Endothelial cell (in vitro differentiated cells): ENCODE measurements around the gene SLC39A7. TPM values are rescaled to one million over a fixed set of nuclear protein-coding genes. Genes with fewer than 3 reads are reported as not detected.

Source experiments
- DNase-seq: peaks from one replicate; pipeline ENCODE4 v3.0.0; 2021; ENCODE audit warnings: low spot score
- H3K27ac Mint-ChIP-seq: one replicate; pipeline ENCODE4 v1.8.0; 2021; ENCODE audit warnings: mixed read lengths, inconsistent platforms; ENCODE audit not compliant: unreplicated experiment
- H3K27me3 Mint-ChIP-seq: one replicate; pipeline ENCODE4 v1.8.0; 2021; ENCODE audit warnings: mild to moderate bottlenecking, moderate library complexity, mixed read lengths, inconsistent platforms; ENCODE audit not compliant: unreplicated experiment
- H3K36me3 Mint-ChIP-seq: one replicate; pipeline ENCODE4 v1.8.0; 2021; ENCODE audit warnings: mild to moderate bottlenecking, low read depth, mixed read lengths, inconsistent platforms; ENCODE audit not compliant: unreplicated experiment
- H3K4me1 Mint-ChIP-seq: one replicate; pipeline ENCODE4 v1.8.0; 2021; ENCODE audit warnings: mild to moderate bottlenecking, mixed read lengths, inconsistent platforms; ENCODE audit not compliant: unreplicated experiment
- H3K4me3 Mint-ChIP-seq: one replicate; pipeline ENCODE4 v1.8.0; 2021; ENCODE audit warnings: mild to moderate bottlenecking, mixed read lengths, inconsistent platforms; ENCODE audit not compliant: unreplicated experiment
- H3K9me3 Mint-ChIP-seq: one replicate; pipeline ENCODE4 v1.8.0; 2021; ENCODE audit warnings: mixed read lengths, inconsistent platforms; ENCODE audit not compliant: unreplicated experiment
- total RNA-seq: library from RNA; stranded (reverse); fragmentation: NEBNext Ultra II Directional; extraction: Animal tissue kit (Norgen Biotek cat#: 25700); gene quantifications from one replicate; pipeline ENCODE4 v1.2.1, GENCODE V29; 2021; ENCODE audit not compliant: unreplicated experiment
- TF ChIP-seq, protein P1 (sequence below): fragments of 200-600 bp; sonication (generic); IDR thresholded peaks from one replicate; pipeline ENCODE4 v1.5.0; 2021; ENCODE audit warnings: antibody characterized with exemption; ENCODE audit not compliant: unreplicated experiment

The SLC39A7 gene
- total RNA-seq, 1 donor from 2014 or later: 108 TPM

DNA sequence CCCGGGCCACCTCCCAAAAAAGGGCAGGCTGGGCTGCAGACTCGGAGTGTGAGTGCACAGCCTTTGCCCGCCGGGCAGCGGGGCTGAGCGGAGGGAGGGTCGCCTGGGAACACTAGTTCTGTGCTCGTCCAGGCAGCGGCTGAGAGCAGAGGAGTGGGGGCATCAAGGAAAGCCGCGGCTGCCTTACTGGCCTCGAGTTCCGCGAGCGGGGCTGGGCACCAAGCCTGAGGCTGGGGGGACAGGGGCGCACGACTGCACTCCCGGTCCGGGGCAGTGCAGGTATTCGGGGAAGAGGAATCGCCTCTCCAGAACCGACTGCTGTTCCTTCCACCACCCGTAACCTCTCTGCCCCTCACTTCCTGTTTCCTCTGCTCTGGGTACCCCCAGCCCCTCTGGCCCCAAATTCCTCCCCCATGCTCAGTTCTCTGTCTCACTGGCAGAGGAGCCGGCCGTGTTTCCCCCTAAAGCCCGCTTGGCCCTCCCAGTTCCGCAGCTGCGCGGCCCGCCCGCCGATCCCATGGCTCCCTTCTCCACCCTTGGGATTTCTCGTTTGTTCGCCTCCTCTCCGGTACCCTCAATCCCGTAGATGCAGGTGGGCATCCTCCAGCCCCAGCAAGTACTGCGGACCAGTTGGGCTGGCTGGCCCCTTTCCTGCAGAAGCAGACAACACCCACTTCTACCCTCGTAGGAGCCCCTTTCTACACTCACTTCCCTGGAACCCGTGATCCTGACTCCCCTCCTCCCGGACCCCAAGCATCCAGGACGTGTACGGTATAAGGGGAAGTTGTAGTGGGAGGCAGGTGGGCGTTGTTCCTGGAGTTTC lies 12.7 kb downstream of the SLC39A7 start:
- no peak for DNase-seq
- Mint-ChIP-seq H3K4me1 (peaks cover 18% of the 10 kb centered on the region), H3K4me3 (peak overlapping the region; percentile 92), H3K9me3 (no peaks in the 10 kb centered on the region), H3K36me3 (peaks cover 28% of the 10 kb centered on the region), H3K27me3 (peaks cover 36% of the 10 kb centered on the region), H3K27ac (no peak overlapping the region)
- TF ChIP-seq, protein P1, sequence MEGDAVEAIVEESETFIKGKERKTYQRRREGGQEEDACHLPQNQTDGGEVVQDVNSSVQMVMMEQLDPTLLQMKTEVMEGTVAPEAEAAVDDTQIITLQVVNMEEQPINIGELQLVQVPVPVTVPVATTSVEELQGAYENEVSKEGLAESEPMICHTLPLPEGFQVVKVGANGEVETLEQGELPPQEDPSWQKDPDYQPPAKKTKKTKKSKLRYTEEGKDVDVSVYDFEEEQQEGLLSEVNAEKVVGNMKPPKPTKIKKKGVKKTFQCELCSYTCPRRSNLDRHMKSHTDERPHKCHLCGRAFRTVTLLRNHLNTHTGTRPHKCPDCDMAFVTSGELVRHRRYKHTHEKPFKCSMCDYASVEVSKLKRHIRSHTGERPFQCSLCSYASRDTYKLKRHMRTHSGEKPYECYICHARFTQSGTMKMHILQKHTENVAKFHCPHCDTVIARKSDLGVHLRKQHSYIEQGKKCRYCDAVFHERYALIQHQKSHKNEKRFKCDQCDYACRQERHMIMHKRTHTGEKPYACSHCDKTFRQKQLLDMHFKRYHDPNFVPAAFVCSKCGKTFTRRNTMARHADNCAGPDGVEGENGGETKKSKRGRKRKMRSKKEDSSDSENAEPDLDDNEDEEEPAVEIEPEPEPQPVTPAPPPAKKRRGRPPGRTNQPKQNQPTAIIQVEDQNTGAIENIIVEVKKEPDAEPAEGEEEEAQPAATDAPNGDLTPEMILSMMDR: no peak

DNA sequence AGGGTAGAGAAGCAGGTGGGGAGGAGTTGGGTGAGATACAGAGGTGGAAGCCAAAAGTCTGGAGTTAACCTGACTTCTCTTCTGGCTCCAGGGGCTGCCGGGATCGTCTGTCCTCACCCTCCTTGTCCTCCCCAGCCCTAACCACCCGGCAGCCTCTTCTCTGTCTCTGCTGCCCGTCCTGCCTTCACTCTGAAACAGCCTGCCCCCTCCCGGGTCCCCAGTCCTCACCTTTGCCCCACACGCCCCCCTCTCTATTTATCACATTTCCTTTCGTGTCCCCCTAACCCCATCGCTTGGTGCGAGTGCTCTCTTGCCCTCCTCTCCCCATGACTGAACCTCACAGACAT lies 13.3 kb downstream of the SLC39A7 start:
- H3K27me3 Mint-ChIP-seq: peaks cover 33% of the 10 kb centered on the region
- H3K4me1 Mint-ChIP-seq: peaks cover 15% of the 10 kb centered on the region
- TF ChIP-seq, protein P1: no peak
- H3K9me3 Mint-ChIP-seq: no peaks in the 10 kb centered on the region
- H3K27ac Mint-ChIP-seq: no peak overlapping the region
- H3K4me3 Mint-ChIP-seq: peak overlapping the region; percentile 92
- no peak for DNase-seq
- peaks cover 25% of the 10 kb centered on the region for H3K36me3 Mint-ChIP-seq

DNA sequence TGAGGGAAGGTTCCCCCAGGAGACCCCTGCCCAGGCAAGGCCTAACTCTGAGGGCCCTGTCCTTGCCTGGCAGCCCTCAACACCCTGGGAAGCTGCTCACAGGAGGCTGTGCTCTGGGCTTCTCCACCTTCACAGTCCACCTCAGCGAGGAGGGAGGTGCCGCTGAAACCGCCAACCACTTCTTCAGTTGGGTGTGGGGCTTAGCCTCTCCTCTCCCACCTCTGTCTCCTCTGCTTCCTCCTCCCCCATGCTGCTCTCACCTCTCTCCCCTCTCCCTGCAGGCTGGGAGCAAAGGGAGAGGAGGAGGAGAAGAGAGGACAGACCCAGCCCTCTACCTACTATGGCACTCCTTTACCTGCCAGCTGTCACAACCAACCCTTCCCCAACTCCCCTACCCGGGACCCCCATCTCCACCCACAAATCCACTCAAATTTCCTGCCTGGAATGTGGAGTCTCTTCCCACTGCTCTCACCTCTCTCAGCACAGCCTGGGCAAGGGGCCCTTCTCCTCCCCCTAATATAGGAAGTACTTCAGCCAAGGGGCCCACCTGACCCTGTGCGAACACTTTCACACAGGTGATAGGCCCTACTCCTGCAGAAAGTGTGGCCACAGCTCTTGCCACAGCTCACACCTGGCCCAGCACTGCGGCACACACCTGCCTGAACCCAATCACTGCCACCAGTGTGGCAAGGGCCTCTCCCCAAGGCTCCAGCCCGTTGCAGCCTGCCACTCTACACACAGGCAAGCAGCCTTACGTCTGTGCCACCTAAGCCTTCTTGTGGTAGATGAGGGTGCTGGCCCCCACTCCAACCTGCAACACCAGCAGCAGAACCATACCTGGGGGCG lies 14.8 kb downstream of the SLC39A7 start:
- Mint-ChIP-seq H3K4me1 (peaks cover 12% of the 10 kb centered on the region), H3K27ac (no peak overlapping the region), H3K9me3 (no peaks in the 10 kb centered on the region), H3K36me3 (peaks cover 14% of the 10 kb centered on the region), H3K4me3 (no peak overlapping the region), H3K27me3 (peaks cover 20% of the 10 kb centered on the region)
- no peak for DNase-seq
- TF ChIP-seq, protein P1: no peak

DNA sequence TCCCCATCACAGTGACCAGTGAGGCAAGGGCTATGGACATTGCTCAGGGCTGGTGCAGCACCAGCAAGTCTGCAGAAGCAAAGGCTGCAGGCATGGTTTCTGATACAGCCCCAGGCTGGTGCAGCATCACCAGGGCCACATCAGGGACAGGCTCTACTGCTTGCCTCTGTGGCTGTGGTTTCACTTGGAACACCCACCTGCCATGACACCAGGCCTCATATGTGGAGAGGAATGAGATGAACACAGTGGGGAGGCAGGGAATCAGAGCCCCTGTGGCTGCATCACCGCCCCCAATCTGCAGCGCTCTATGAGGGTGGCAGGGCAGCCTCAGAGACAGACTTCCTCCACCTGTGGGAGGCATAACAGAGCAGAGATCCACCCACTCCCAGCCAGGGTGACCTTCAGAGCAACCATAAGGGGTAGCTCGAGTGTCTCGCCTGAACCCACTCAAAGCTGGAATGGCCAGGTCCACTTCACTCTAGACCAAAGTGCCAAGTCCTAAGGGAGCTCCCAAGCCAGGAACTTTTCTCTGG lies 15.5 kb downstream of the SLC39A7 start:
- Mint-ChIP-seq H3K9me3 (no peaks in the 10 kb centered on the region), H3K36me3 (peaks cover 11% of the 10 kb centered on the region), H3K4me1 (peaks cover 12% of the 10 kb centered on the region), H3K27ac (no peak overlapping the region), H3K4me3 (no peak overlapping the region), H3K27me3 (peaks cover 18% of the 10 kb centered on the region)
- TF ChIP-seq, protein P1: no peak
- no peak for DNase-seq
